Breast epithelium (tissue), 3 donors: ENCODE data around the gene CUEDC2.

ENCODE experiments used
- POLR2AphosphoS5 ChIP-seq, 3 donors: sonication (generic); formaldehyde crosslinking; IDR thresholded peaks; one replicate each; pipeline ENCODE4 v1.6.1; 2017; ENCODE audit warnings: antibody characterized with exemption in 3 of 3
- TF ChIP-seq, protein P1 (sequence below), 3 donors: fragments of 450-650 bp; IDR thresholded peaks; one replicate each; pipeline ENCODE4 v1.5.1; 2016 to 2017; ENCODE audit warnings: antibody characterized with exemption in 3 of 3, mild to moderate bottlenecking in 3 of 3, moderate library complexity in 3 of 3

DNA sequence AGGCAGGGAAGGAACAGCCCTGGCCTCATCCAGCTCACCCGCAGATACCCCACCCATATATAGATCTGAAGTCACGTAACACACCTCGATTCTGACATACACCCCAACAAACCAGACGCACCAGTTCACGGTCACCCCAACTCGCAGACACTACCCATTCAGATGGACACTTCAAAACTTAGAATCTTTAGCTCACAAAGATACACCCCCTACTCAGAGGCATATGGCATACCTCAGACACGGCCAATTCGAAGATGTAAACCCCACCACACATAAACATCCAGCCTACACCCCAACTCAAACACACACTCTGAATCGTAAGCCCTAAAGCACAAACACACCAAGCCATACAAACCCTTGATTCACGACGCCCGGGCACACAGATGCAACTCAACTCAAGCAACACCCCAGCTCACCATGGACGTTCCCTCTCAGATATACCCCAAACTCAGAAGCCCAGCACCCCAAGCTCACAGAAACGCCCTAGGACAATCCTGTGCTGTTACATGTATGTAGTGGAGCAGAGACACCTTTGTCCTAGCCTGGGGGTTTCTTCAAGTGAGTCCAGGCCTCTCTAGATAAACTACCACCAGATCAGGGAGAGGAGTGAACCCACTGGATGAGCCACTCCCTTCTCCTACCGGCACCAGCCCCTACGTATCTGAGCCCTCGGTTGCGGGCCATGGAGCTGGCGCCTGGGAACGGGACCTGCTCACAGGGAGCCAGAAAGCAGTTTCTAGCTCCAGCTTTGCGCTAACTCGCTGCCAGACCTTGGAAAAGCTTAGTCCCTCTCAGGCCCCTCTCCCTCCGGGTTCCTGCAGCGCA lies 22.6 kb downstream of the CUEDC2 start:
- TF ChIP-seq, protein P1, sequence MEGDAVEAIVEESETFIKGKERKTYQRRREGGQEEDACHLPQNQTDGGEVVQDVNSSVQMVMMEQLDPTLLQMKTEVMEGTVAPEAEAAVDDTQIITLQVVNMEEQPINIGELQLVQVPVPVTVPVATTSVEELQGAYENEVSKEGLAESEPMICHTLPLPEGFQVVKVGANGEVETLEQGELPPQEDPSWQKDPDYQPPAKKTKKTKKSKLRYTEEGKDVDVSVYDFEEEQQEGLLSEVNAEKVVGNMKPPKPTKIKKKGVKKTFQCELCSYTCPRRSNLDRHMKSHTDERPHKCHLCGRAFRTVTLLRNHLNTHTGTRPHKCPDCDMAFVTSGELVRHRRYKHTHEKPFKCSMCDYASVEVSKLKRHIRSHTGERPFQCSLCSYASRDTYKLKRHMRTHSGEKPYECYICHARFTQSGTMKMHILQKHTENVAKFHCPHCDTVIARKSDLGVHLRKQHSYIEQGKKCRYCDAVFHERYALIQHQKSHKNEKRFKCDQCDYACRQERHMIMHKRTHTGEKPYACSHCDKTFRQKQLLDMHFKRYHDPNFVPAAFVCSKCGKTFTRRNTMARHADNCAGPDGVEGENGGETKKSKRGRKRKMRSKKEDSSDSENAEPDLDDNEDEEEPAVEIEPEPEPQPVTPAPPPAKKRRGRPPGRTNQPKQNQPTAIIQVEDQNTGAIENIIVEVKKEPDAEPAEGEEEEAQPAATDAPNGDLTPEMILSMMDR (IDR thresholded peaks at IDR 0.05) = no peak
- no peak for TF ChIP-seq POLR2AphosphoS5 (IDR thresholded peaks at IDR 0.05)
